SK-N-SH (cell line): Measurements from ENCODE around the gene ZP1.
"Not testable (repeated sequence)": the region's sequence is repeated elsewhere in the genome, so short reads cannot be mapped to it uniquely, and the experiment has no call there.

ENCODE experiments used
- CTCF ChIP-seq: fragments of 200-600 bp; sonication (generic); IDR thresholded peaks from 2 replicates; pipeline ENCODE4 v1.6.1; 2017; ENCODE audit warnings: antibody characterized with exemption, mild to moderate bottlenecking, moderate library complexity
- FOXM1 ChIP-seq: IDR thresholded peaks from 2 replicates; pipeline ENCODE4 v1.4.0; 2012; ENCODE audit warnings: low read depth, mild to moderate bottlenecking
- GATA2 ChIP-seq: sonication (generic); formaldehyde crosslinking; IDR thresholded peaks from 2 replicates; pipeline ENCODE4 v1.5.0; 2020; ENCODE audit warnings: mild to moderate bottlenecking, missing genetic modification reagents
- POLR2AphosphoS5 ChIP-seq: IDR thresholded peaks from 2 replicates; pipeline ENCODE4 v1.6.1; 2012; ENCODE audit warnings: low read depth, low read length
- SIN3A ChIP-seq: IDR thresholded peaks from 2 replicates; pipeline ENCODE4 v1.6.1; 2012; ENCODE audit warnings: low read depth, mild to moderate bottlenecking, low read length, moderate library complexity, borderline replicate concordance
- TAF1 ChIP-seq: IDR thresholded peaks from 2 replicates; pipeline ENCODE4 v1.6.1; 2012; ENCODE audit warnings: low read depth, mild to moderate bottlenecking, low read length, moderate library complexity, borderline replicate concordance
- USF1 ChIP-seq: IDR thresholded peaks from 2 replicates; pipeline ENCODE4 v1.4.0; 2012; ENCODE audit warnings: low read depth, borderline replicate concordance

- TF ChIP-seq CTCF, POLR2AphosphoS5, SIN3A, FOXM1, USF1, GATA2, TAF1: not testable (repeated sequence)
Measured at GRCh38 chr11:60909680-60910280, 42.4 kb downstream of the ZP1 start.
